GM23338 (cell line): Measurements from ENCODE around the gene NAALADL2. TPM values are rescaled to one million over a fixed set of nuclear protein-coding genes. Genes with fewer than 3 reads are reported as not detected.

ENCODE experiments used
- ATAC-seq: fragments of 200-7000 bp; cut with Tn5 transposase; 3 replicates; pipeline ENCODE4 v1.9.1; 2020
- DNase-seq: peaks from one replicate; pipeline ENCODE4 v3.0.0-alpha.2; 2015; ENCODE audit warnings: low spot score
- H2AFZ ChIP-seq: fragments of 200-600 bp; sonication (generic); 2 replicates; pipeline ENCODE4 v1.8.0; 2016; ENCODE audit warnings: antibody characterized with exemption, mild to moderate bottlenecking, moderate library complexity
- H3F3A ChIP-seq: fragments of 200-600 bp; sonication (generic); replicated peaks from 2 replicates; pipeline ENCODE4 v1.8.0; 2017; ENCODE audit warnings: antibody characterized with exemption, mixed run types, low read depth
- H3K27ac ChIP-seq: fragments of 200-600 bp; sonication (generic); 2 replicates; pipeline ENCODE4 v1.6.1; 2016; ENCODE audit warnings: low read depth
- H3K27me3 ChIP-seq: fragments of 200-600 bp; sonication (generic); 2 replicates; pipeline ENCODE4 v1.8.0; 2016; ENCODE audit warnings: mild to moderate bottlenecking, mixed run types, moderate library complexity; ENCODE audit not compliant: insufficient read depth
- H3K36me3 ChIP-seq: fragments of 200-600 bp; sonication (generic); 2 replicates; pipeline ENCODE4 v1.8.0; 2016; ENCODE audit warnings: mild to moderate bottlenecking; ENCODE audit not compliant: insufficient read depth
- H3K4me1 ChIP-seq: fragments of 200-600 bp; sonication (generic); 2 replicates; pipeline ENCODE4 v1.8.0; 2016; ENCODE audit warnings: mild to moderate bottlenecking, moderate library complexity; ENCODE audit not compliant: insufficient read depth
- H3K4me2 ChIP-seq: fragments of 200-600 bp; sonication (generic); 2 replicates; pipeline ENCODE4 v1.7.1; 2017; ENCODE audit warnings: mixed run types
- H3K4me3 ChIP-seq: fragments of 200-600 bp; sonication (generic); 2 replicates; pipeline ENCODE4 v1.6.1; 2016; ENCODE audit warnings: mixed run types
- H3K79me2 ChIP-seq: fragments of 200-600 bp; sonication (generic); replicated peaks from 2 replicates; pipeline ENCODE4 v1.8.0; 2017; ENCODE audit warnings: mild to moderate bottlenecking; ENCODE audit not compliant: insufficient read depth
- H3K9me2 ChIP-seq: fragments of 200-600 bp; sonication (generic); 2 replicates; pipeline ENCODE4 v1.8.0; 2017; ENCODE audit not compliant: insufficient read depth
- H4K20me1 ChIP-seq: fragments of 200-600 bp; sonication (generic); replicated peaks from 2 replicates; pipeline ENCODE4 v1.8.0; 2017; ENCODE audit warnings: mild to moderate bottlenecking; ENCODE audit not compliant: insufficient read depth
- H3K27ac Mint-ChIP-seq: 2 replicates; pipeline ENCODE4 v1.8.0; 2020; ENCODE audit warnings: inconsistent platforms, mild to moderate bottlenecking, moderate library complexity, mixed read lengths
- H3K27me3 Mint-ChIP-seq: 3 replicates; pipeline ENCODE4 v1.8.0; 2022; ENCODE audit warnings: low read depth, mild to moderate bottlenecking, moderate library complexity, mixed read lengths, inconsistent platforms; ENCODE audit not compliant: insufficient read depth, poor library complexity
- H3K36me3 Mint-ChIP-seq: 3 replicates; pipeline ENCODE4 v1.8.0; 2021; ENCODE audit warnings: low read depth, mild to moderate bottlenecking, inconsistent platforms, moderate library complexity, mixed read lengths
- H3K4me1 Mint-ChIP-seq: 3 replicates; pipeline ENCODE4 v1.8.0; 2020; ENCODE audit warnings: mild to moderate bottlenecking, inconsistent platforms, mixed read lengths
- H3K4me3 Mint-ChIP-seq: 3 replicates; pipeline ENCODE4 v1.8.0; 2021; ENCODE audit warnings: moderate library complexity, mild to moderate bottlenecking, inconsistent platforms, mixed read lengths
- H3K9me3 Mint-ChIP-seq: 3 replicates; pipeline ENCODE4 v1.8.0; 2020; ENCODE audit warnings: moderate library complexity, mild to moderate bottlenecking, inconsistent platforms, mixed read lengths
- CREB1 ChIP-seq: fragments of 250-450 bp; sonication (Bioruptor Pico); IDR thresholded peaks from 2 replicates; pipeline ENCODE4 v1.5.0; 2020; ENCODE audit warnings: low read depth, mild to moderate bottlenecking, moderate library complexity
- CTCF ChIP-seq, 2 experiments: fragments of 200-600 bp in 1 of 2; sonication (generic) in 1 of 2; conservative IDR thresholded peaks; 2 replicates each; pipeline versions ENCODE4 v1.5.1 to v1.6.1; 2016 to 2017; ENCODE audit warnings: antibody characterized with exemption in 2 of 2, low read depth in 2 of 2, mild to moderate bottlenecking in 2 of 2, moderate library complexity in 1 of 2
- ETS1 ChIP-seq: IDR thresholded peaks from 2 replicates; pipeline ENCODE4 v1.6.1; 2016; ENCODE audit warnings: antibody characterized with exemption
- EZH2 ChIP-seq: fragments of 200-600 bp; sonication (generic); IDR thresholded peaks from one replicate; pipeline ENCODE4 v1.8.0; 2017; ENCODE audit warnings: antibody characterized with exemption, mild to moderate bottlenecking, low read depth; ENCODE audit not compliant: unreplicated experiment
- EZH2phosphoT487 ChIP-seq: fragments of 200-600 bp; sonication (generic); IDR thresholded peaks from one replicate; pipeline ENCODE4 v1.8.1; 2018; ENCODE audit warnings: antibody characterized with exemption; ENCODE audit not compliant: unreplicated experiment
- JUNB ChIP-seq: IDR thresholded peaks from one replicate; pipeline ENCODE4 v1.6.1; 2016; ENCODE audit warnings: antibody characterized with exemption; ENCODE audit not compliant: unreplicated experiment
- NANOG ChIP-seq: IDR thresholded peaks from 2 replicates; pipeline ENCODE4 v1.6.1; 2016; ENCODE audit warnings: antibody characterized with exemption, borderline replicate concordance
- POLR2AphosphoS5 ChIP-seq: IDR thresholded peaks from 2 replicates; pipeline ENCODE4 v1.6.1; 2016; ENCODE audit warnings: antibody characterized with exemption, low read depth
- REST ChIP-seq: IDR thresholded peaks from one replicate; pipeline ENCODE4 v1.6.1; 2018; ENCODE audit warnings: antibody characterized with exemption; ENCODE audit not compliant: unreplicated experiment
- STAT1 ChIP-seq: IDR thresholded peaks from one replicate; pipeline ENCODE4 v1.6.1; 2016; ENCODE audit warnings: antibody characterized with exemption; ENCODE audit not compliant: unreplicated experiment
- ZNF114 ChIP-seq: fragments of 250-450 bp; sonication (Bioruptor Pico); IDR thresholded peaks from 2 replicates; pipeline ENCODE4 v1.5.0; 2020; ENCODE audit warnings: mild to moderate bottlenecking, moderate library complexity
- ZNF331 ChIP-seq: fragments of 250-450 bp; sonication (Bioruptor Pico); IDR thresholded peaks from 2 replicates; pipeline ENCODE4 v1.5.0; 2020; ENCODE audit warnings: low read depth, mild to moderate bottlenecking, moderate library complexity
- ZNF462 ChIP-seq: fragments of 250-450 bp; sonication (Bioruptor Pico); IDR thresholded peaks from 2 replicates; pipeline ENCODE4 v1.5.0; 2020; ENCODE audit warnings: mild to moderate bottlenecking, moderate library complexity
- polyA plus RNA-seq: library from polyadenylated mRNA; unstranded; fragments of >200 nt; fragmentation: Nextera tagmentation; extraction: Ambion mirVana; gene quantifications from 2 replicates; pipeline ENCODE4 v1.2.1, GENCODE V29; 2016
- total RNA-seq: library from RNA; depleted of rRNA; stranded (reverse); fragments of >200 nt; shearing (Covaris generic); gene quantifications from 2 replicates; pipeline ENCODE4 v1.2.3, GENCODE V29; 2014

NAALADL2 gene
- total and polyA plus RNA-seq, 2 experiments from 2014 or later: 1.6 to 2.6 TPM

GRCh38 chr3:175335229-175335628 is 476.1 kb downstream of the NAALADL2 start:
- no peak overlapping the region for H3K4me2 ChIP-seq

More at GRCh38 chr3:175335229-175335628, 476.1 kb downstream of the NAALADL2 start:
- no peak overlapping the region for H2AFZ ChIP-seq
- H3K79me2 ChIP-seq: no peaks in the 10 kb centered on the region
- peaks cover 14% of the 10 kb centered on the region for H3K4me1 ChIP-seq
- Mint-ChIP-seq H3K9me3 (no peaks in the 10 kb centered on the region), H3K36me3 (no peaks in the 10 kb centered on the region), H3K27me3 (no peaks in the 10 kb centered on the region), H3K4me3 (no peak overlapping the region), H3K27ac (no peak overlapping the region), H3K4me1 (peaks cover 9% of the 10 kb centered on the region)
- no peak for ATAC-seq
- no peak overlapping the region for H3K4me3 ChIP-seq
- no peak overlapping the region for H3K27ac ChIP-seq
- DNase-seq: no peak
- no peaks in the 10 kb centered on the region for H3K9me2 ChIP-seq
- no peaks in the 10 kb centered on the region for H3K36me3 ChIP-seq
- H4K20me1 ChIP-seq: no peaks in the 10 kb centered on the region
- TF ChIP-seq REST (no peak), ZNF331 (no peak), JUNB (no peak), CREB1 (CRISPR knock-in tag) (no peak), ETS1 (no peak), EZH2 (no peak), NANOG (no peak), ZNF114 (CRISPR knock-in tag) (no peak), CTCF (conservative IDR thresholded peaks at IDR 0.05; ENCODE audit: low read depth in 2 of 2) (no peak), STAT1 (no peak), EZH2phosphoT487 (no peak), ZNF462 (no peak), POLR2AphosphoS5 (no peak)
- no peaks in the 10 kb centered on the region for H3F3A ChIP-seq
- no peaks in the 10 kb centered on the region for H3K27me3 ChIP-seq
